Stimulated activated CD4-positive, alpha-beta T cell treated with anti-CD3 and anti-CD28 coated beads, Interleukin-4, amount 100 ng/mL, for 4 hours (primary cell): ENCODE results near the gene MAP7D1.
"Not testable (repeated sequence)": the region's sequence is repeated elsewhere in the genome, so short reads cannot be mapped to it uniquely, and the experiment has no call there.

Experiments
- DNase-seq, 2 experiments: peaks; one replicate each; pipeline ENCODE4 v3.0.0-alpha.2; 2020

MAP7D1 gene

DNA sequence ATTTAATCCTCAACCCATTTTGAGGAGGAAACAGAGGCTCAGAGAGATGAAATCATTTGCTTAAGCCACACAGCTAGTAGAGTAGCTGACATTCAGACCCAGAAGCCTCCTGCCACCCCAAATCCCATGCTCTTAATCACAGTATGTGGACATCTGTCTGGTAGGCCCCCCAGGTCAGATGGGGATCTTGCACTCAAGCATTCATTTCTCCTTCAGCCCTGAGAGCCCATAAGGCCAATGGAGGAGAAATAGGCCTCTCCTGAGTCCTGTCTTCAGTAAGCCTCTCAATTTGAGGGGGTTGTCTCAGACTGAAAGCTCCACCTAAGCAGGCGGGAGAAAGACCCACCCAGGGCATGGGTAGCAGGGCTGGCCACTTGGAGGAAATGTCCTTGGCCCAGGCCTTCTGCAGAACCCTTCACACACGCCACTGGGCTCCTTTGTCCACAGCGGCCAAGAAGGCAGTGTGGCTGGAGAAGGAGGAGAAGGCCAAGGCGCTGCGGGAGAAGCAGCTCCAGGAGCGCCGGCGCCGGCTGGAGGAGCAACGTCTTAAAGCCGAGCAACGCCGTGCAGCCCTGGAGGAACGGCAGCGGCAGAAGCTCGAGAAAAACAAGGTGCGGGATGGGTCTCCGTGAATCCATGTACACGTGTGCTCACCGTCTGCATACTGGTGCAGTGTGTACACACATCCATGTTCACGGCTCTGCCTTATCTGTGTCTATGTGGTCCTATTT, 16.2 kb downstream of the MAP7D1 start:
- no peak for DNase-seq

DNA sequence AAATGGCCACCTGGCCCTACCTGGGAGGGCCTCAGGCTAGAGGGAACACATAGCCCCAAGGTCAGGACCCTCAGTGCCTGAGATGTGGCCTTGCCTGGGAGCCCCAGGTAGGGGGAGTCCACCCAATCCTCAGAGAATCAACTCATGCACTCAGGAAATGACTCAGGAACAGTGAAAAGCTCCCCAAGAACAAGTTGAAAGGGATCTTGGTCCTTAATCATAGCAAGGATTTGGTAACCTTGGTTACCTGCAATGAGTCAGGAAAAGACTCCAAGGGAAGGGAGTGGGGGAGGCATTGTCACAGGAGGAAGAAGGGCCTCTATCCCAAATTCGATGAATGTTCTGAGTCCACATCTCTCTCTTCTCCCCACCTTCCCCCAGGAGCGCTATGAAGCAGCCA, 17.0 kb downstream of the MAP7D1 start:
- DNase-seq = no peak

DNA sequence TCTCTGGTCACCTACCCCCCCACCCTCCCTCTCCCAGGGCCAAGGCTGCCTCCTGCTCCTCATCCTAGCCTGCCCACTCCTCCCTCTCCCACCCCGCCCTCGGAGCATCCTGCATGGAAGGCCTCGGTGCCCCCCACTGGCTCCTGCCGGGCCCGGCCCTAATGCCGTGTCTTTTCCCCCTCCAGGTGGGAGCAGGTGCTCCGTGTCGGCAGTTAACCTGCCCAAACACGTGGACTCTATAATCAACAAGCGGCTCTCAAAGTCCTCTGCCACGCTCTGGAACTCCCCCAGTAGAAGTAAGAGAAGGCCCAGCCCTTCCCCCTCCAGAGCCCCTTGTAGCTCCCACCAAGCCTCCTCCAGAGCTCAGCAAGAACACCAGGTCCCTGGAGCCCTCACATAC, 18.8 kb downstream of the MAP7D1 start:
- no peak for DNase-seq

DNA sequence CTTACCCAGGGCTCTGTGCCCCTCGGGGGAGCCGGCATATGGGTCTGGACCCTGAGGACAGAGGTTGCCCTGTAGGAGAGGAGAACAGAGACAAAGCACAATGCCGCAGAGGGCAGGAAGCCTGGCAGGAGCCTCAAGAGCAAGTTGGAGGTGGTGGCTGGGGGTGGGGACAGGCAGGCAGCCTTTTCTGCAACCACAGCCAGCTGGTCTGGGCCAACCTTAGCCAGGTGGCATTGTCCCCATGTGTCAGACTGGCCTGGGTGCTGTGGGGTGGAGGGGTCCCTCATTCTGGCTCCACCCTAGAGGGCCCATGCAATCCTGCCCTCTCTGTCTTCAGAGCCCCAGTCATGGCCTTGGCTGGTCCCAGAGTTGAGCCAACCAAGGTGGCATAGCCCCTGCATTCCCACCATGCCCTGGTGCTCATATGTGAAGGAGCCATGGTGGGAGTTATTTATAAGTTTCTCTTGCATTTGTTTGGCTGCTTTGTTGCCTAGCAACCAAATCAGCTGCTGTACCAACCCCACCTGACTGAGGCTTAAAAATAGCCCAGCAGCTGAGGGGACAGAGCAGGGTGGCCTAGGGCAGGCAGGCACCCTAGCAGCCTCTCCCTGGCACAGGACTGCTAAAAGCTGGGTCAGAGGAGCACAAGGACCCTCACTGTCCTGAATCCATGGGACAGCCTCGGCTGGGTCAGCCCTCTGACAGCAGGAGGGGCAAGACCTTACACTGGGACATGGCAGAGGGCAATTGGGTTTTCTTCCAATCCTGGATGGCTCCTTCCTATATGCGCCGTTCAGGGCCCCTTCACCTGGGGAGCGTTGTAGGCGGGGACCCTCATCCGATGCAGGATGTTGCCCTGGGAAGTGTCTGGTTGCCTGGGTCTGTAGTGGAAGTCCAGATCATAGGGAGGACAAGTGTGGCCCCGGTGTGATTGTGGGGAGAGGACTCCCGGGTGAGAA, 19.5 kb downstream of the MAP7D1 start:
- no peak for DNase-seq

DNA sequence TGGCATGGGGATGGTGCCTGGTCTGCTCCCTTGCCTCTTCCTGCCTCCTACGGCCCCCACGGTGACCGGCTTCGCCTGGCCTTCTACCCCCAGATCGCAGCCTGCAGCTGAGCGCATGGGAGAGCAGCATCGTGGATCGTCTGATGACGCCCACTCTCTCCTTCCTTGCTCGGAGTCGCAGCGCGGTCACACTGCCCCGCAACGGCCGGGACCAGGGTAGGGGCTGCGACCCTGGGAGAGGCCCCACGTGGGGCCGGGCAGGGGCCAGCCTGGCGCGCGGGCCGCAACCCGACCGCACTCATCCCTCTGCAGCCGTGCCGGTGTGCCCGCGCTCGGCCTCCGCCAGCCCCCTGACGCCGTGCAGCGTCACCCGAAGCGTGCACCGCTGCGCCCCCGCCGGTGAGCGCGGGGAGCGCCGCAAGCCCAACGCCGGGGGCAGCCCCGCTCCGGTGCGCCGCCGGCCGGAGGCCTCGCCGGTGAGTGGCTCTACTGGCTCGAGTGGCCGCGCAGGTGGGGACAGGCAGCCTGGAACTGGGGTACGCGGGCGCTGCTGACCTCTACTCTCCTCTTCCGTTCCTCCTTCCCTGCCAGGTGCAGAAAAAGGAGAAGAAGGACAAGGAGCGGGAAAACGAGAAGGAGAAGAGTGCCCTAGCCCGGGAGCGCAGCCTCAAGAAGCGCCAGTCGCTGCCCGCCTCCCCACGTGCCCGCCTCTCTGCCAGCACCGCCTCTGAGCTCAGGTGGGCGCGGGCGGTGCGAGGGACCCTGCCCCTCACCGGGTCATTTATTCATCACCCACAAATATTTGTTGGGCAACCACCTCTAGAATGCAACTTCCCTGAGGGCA, 20.4 kb downstream of the MAP7D1 start:
- DNase-seq = no peak

DNA sequence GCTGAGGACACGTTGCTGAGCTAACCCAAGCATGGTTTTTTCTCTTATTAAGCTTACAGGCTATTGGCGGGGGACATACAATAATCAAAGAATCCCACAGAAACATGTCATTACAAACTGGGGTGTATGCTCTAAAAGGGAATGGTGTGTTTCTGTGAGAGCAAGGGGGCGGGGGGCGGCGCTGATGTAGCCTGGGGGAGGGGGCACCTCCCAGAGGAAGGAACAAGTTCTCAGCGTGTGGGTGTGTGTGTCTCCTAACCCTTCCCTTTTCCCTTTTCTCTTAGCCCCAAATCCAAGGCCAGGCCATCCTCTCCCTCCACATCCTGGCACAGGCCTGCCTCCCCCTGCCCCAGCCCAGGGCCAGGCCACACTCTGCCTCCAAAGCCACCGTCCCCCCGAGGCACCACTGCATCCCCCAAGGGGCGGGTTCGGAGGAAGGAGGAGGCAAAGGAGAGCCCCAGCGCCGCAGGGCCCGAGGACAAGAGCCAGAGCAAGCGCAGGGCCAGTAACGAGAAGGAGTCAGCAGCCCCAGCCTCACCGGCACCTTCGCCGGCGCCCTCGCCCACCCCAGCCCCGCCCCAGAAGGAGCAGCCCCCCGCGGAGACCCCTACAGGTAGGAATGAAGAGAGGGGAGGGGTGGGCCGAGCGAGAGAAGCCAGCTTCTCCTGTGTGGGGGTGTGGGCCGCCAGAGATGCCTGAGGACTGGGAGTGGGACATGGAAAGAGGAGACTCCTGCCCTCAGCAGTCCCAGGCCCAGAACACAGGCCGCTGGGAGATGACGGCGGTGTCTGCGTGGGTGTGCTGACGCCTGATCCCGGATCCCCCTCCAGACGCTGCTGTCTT, 21.9 kb downstream of the MAP7D1 start:
- no peak for DNase-seq

DNA sequence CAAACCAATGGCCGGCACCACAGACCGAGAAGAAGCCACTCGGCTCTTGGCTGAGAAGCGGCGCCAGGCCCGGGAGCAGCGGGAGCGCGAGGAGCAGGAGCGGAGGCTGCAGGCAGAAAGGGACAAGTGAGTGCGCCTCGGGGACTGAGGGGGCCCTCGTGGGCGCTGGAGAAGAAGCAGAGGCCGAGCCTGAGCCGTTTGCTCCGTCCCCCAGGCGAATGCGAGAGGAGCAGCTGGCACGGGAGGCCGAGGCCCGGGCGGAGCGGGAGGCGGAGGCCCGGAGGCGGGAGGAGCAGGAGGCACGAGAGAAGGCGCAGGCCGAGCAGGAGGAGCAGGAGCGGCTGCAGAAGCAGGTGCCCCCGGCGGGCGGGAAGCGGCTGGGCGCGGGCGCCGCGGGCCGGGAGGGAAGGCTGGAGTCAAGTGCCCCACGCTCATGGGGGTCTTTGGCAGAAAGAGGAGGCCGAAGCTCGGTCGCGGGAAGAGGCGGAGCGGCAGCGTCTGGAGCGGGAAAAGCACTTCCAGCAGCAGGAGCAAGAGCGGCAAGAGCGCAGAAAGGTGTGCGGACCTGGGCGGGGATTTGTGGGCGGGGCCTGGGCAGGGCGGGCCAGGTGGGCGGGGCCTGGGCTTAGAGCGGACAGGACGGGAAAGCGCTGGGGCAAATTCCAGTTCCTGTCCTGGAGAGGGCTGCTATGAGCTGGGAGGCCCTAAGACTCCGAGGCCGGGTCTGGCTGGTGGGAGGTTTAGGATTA, 22.7 kb downstream of the MAP7D1 start:
- DNase-seq = no peak

DNA sequence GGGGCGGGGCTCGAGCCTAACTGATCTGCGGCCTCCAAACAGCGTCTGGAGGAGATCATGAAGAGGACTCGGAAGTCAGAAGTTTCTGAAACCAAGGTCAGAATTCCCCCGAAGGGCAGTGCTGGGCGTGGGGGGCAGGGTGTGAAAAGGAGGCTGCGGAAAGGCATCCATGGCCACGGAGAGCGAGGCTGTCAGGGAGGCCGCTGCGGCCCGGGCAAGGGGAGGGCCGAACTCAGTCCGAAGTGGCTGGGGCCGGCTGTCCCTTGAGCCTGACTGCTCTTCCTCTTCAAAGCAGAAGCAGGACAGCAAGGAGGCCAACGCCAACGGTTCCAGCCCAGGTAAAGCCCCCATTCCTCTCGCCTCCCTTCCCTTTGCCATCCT, 23.2 kb downstream of the MAP7D1 start:
- DNase-seq = no peak

DNA sequence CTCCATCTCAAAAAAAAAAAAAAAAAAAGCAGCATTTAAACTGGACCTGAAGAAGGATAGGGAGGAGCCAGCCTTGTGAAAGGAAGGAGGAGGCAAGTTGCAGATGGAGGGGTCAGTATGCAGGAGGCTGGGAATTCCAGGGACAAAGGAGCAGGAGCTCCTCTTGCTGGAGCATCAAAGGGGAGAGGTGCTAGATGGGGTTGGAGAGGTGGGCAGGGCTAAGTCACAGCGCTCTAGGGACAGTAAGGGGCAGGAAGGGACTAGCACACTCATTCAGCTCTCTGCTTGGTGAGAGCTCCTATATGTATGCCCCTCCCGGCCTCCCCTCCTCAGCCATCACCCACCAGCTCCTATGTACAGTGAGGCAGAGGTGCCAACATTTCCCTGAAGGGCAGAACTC, 26.8 kb downstream of the MAP7D1 start:
- no peak for DNase-seq

DNA sequence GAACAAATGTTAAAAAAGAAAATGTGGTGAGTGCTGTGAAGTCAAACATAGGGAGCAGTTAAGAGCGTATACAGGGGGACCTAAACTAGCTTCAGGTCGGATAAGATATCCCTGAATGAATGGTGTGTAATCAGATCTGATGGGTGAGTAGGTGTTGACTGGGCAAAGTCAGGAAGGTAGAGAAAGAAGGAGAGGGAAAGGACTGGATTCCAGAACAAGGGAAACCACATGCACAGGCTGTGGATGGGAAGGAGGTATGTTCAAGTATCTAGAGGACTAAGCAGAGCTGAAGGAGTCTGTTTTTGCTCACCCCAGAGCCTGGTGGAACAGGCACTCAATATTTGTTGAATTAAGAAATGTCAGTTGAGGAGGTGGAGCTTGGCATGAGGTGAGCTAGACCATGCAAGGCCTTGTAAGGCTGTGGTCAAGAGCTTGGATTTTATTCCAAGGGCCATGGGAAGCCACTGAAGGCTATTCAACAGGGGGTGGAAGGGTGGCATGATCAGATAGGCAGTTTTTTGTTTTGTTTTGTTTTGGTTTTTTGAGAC, 27.4 kb downstream of the MAP7D1 start:
- no peak for DNase-seq

DNA sequence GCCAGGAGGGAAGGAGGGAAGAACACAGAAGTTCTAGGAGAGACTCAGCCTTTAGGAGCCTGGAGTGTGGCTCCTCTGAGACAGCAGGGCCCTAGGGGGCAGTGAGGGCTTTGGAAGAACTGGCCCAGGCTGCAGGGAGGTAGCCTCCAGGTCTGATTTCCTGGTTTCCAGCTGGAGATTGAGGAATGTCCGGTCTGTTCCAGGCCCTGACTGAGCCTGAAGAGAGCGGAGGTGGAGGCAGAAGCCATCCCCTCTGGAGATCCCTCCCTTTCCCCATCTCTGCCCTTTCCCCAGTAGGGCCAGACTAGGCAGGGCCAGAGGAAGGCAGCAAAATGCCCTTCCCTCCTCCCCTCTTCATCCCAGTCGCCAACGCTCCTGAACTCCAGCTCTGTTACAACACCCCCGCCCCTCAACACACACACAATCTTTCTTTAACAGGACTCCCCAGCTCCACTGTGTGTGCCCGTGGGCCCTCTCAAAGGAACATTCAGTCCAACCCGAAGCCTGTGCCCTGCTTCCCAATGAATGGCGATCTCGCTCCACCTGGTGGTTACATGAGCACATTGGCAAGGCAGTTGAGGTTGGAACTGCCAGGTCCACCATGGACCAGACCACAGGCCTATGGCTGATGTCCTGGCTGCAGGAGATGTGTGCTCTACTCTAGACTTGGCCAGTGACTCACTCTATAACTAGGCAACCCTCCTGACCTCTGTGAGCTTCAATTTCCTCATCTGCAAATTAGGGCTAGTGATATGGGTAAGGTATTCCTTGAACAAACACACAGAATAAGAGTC, 32.0 kb downstream of the MAP7D1 start:
- DNase-seq = peak; percentile 62 to 78

DNA sequence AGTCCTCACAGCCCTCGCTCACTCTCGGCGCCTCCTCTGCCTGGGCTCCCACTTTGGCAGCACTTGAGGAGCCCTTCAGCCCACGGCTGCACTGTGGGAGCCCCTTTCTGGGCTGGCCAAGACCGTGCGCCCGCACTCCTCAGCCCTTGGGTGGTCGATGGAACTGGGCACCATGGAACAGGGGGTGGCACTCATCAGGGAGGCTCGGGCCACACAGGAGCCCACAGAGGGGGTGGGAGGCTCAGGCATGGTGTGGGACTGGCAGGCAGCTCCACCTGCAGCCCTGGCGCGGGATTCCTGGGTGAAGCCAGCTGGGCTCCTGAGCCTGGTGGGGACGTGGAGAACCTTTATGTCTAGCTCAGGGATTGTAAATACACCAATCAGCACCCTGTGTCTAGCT, 40.8 kb downstream of the MAP7D1 start:
- DNase-seq = not testable (repeated sequence)

DNA sequence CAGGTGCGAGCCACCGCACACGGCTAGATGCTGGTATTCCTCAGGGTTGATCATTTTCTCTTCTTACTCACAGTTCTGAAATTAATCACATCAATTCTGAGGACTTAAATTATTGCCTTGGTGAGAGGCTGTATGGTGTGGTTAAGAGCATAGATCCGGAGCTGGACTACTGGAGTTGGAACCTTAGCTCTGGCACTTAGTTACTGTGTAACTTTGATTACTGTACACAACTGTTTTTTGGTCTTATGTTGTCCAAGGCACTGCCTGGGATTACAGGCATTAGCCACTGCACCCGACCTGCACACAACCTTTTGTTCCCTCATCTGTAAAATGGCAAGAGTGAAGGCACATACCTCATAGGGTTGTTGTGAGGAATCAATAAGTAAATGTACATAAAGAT, 42.7 kb downstream of the MAP7D1 start:
- no peak for DNase-seq

DNA sequence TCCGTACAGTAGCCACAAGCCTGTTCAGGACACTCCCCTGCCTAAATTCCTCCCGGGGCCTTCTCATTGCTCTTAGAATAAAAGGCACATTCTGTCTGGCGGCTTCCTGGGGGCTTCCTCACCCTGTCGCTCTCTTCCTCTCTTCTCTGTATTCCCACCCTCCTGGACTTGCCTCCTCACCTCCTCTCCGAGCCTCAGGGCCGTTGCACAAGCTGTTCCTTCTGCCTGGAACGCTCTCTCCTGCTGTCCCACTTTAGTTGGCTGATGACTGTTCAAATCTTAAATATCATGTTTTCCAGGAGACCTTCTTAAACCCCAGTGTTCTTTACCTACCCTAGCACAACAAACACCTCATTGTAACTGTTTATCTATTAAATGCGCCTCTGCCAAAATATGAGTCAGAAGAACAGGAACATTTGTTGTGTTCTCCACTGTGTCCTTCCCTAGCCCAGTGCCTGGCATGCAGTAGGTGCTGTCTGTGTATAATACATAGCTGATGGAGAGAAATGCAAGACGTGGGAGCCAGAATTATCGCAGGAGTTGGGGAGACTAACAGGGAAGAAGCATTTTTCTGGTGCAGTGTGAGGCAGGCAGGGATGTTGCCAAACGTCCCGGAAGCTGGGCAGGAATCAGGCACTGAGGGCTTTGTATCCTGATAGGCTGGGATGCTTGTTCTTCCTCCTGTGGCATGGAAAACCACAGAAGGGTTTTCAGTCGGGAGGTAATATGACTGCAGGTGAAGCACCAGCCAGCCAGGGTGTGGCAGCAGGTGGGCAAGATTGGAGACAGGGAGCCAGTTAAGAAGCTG, 44.2 kb downstream of the MAP7D1 start:
- DNase-seq = no peak

DNA sequence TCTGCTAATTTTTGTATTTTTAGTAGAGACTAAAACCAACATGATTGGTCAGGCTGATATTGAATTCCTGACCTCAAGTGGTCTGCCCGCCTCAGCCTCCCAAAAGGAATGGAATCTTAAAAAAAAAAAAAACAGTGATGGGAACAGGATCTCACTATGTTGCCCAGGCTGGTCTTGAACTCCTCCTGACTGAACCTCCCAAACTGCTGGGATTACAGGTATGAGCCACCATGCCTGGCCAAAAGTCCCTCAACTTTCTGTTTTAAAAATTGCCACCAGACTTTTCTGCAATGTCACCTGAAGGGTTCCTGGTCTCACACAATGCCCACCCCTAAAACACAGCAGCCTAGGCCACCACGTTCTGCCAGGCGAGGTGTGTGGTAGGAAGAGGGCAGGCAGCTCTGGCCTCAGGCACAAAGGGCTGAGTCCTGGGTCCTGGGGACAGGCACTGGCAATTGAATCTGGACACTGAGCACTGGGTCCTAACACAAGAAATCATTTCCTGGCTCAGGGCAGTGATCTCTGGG, 47.1 kb downstream of the MAP7D1 start:
- DNase-seq = no peak

DNA sequence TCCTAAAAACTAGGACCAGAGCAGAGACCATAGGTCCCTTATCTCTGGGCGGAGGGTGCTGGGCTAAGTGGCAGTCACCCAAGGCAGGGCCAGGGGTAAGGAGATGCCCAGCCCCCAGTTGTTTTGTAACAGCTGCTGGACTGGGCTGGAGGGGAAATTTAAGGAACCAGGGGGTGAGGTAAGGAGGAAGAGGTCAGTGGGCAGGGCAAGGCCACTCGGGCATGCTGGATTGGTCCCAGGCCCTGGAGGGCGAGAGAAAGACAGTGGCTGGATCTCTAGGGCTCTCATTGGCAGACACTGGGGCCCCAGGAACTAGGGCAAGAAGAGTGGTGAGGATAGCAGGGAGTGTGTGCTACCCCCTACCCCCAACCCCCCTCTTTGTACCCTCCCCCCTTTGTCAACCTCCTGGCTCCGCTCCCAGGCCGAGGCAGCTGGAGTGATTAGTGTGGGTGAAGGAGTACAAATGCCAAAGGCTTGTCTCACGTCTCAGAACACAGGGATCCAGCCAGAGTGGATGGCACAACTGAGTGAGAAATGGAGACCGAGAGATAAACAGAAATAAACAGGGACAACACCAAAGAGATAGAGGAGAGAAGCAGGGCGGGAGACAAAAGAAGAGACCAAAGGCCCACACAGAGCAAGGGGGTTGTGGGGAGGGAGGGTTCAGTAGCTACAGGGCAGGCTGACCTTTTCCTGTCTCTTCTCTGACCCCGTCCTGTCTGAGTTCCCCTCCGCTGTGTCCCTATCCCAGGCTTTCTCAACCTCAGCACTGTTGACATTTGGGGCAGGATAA, 47.8 kb downstream of the MAP7D1 start:
- no peak for DNase-seq

DNA sequence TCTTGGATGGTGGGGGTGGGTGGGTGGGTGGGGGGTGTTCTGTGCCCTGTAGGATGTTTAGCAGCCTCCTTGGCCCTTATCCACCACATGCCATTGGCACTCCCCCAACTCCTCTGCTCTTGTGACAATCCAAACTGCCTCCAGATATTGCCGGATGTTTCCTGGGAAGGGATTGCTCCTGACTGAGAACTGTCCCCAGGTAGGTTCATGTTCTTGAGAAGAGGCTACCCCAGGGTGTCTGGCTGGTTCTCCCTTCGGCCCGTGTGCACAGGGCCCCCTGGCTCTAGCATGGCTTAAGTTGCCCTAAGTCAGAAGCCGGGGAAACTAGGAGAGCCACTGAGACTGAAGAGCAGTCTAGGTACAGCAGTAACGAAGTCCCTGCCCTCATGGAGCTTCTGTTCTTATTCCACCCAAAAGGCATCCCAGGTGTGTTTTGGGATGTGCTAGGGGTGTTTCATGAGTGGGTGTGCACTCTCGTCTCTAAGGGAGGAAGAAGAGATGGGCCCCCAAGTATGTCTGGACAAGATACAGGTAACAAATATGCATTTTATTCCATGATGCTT, 48.5 kb downstream of the MAP7D1 start:
- no peak for DNase-seq

DNA sequence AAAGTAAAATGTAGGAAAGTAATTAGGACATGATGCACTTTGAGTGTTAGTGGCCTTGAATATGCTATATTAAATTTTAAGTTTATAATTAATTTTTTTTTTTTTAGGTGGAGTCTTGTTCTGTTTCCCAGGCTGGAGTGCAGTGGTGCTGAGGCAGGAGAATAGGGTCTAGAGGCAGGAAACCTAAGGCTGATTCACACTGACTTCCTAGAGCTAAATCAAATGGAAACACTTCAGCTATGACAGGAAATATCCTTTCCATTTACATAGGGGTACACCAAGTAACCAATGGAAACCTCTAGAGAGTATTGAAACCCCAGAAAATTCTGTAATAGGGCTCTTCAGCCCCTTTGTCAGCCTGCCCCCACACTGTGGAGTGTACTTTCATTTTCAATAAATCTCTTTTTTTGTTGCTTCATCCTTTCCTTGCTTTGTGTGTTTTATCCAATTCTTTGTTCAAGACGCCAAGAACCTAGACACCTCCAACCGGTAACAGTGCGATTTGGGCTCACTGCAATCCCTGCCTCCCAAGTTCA, 50.4 kb downstream of the MAP7D1 start:
- DNase-seq = no peak
